KMS-11 (cell line): Measurements from ENCODE around the gene LRRC45.
"Not testable (repeated sequence)": the region's sequence is repeated elsewhere in the genome, so short reads cannot be mapped to it uniquely, and the experiment has no call there.

ENCODE experiments used
- H2AFZ ChIP-seq: fragments of 200-600 bp; sonication (generic); 2 replicates; pipeline ENCODE4 v1.6.1; 2016; ENCODE audit warnings: antibody characterized with exemption, mixed run types, low read depth
- H3K27ac ChIP-seq: fragments of 200-600 bp; sonication (generic); 2 replicates; pipeline ENCODE4 v1.6.1; 2016; ENCODE audit warnings: mild to moderate bottlenecking, mixed run types
- H3K27me3 ChIP-seq: fragments of 200-600 bp; sonication (generic); 2 replicates; pipeline ENCODE4 v1.6.1; 2017; ENCODE audit warnings: mild to moderate bottlenecking, low read depth, mixed run types, moderate library complexity; ENCODE audit not compliant: insufficient read depth
- H3K36me3 ChIP-seq: fragments of 200-600 bp; sonication (generic); 2 replicates; pipeline ENCODE4 v1.6.1; 2017; ENCODE audit warnings: mild to moderate bottlenecking, mixed run types; ENCODE audit not compliant: insufficient read depth
- H3K4me1 ChIP-seq: fragments of 200-600 bp; sonication (generic); 2 replicates; pipeline ENCODE4 v1.6.1; 2016; ENCODE audit warnings: mild to moderate bottlenecking, low read depth, mixed run types; ENCODE audit not compliant: poor library complexity, severe bottlenecking
- H3K4me2 ChIP-seq: fragments of 200-600 bp; sonication (generic); 2 replicates; pipeline ENCODE4 v1.7.0; 2016; ENCODE audit warnings: mild to moderate bottlenecking, mixed run types
- H3K4me3 ChIP-seq: fragments of 200-600 bp; sonication (generic); IDR thresholded peaks from 2 replicates; pipeline ENCODE4 v1.6.1; 2017; ENCODE audit warnings: low read depth, low read length, mixed read lengths; ENCODE audit not compliant: insufficient read depth
- H3K79me2 ChIP-seq: fragments of 200-600 bp; sonication (generic); 2 replicates; pipeline ENCODE4 v1.6.1; 2016; ENCODE audit warnings: low read depth, mixed run types; ENCODE audit not compliant: insufficient read depth
- H3K9ac ChIP-seq: fragments of 200-600 bp; sonication (generic); 2 replicates; pipeline ENCODE4 v1.6.1; 2016; ENCODE audit warnings: mild to moderate bottlenecking, mixed run types
- H4K20me1 ChIP-seq: fragments of 200-600 bp; sonication (generic); 2 replicates; pipeline ENCODE4 v1.6.1; 2016; ENCODE audit warnings: mild to moderate bottlenecking, mixed run types; ENCODE audit not compliant: insufficient read depth
- CTCF ChIP-seq: fragments of 200-600 bp; sonication (generic); conservative IDR thresholded peaks from 2 replicates; pipeline ENCODE4 v1.6.1; 2017; ENCODE audit warnings: low read depth, mild to moderate bottlenecking, antibody characterized with exemption, low read length, moderate library complexity, mixed read lengths

The LRRC45 gene

GRCh38 chr17:82035956-82036633, 13.0 kb downstream of the LRRC45 start:
- Histone ChIP-seq H3K4me3 (no peak overlapping the region), H2AFZ (no peak overlapping the region), H4K20me1 (no peaks in the 10 kb centered on the region), H3K79me2 (no peaks in the 10 kb centered on the region; the same call in 1 of the 2 replicates), H3K4me1 (peaks cover 14% of the 10 kb centered on the region), H3K27me3 (no peaks in the 10 kb centered on the region), H3K9ac (no peak overlapping the region), H3K36me3 (no peaks in the 10 kb centered on the region), H3K4me2 (peak overlapping the region; percentile 88), H3K27ac (no peak overlapping the region)
- no peak for TF ChIP-seq CTCF

GRCh38 chr17:82036634-82037091, 13.6 kb downstream of the LRRC45 start:
- peak overlapping the region; percentile 50 for H3K4me3 ChIP-seq
- peak overlapping the region; percentile 67; the same call in 1 of the 2 replicates for H3K9ac ChIP-seq
- no peaks in the 10 kb centered on the region; the same call in 1 of the 2 replicates for H3K79me2 ChIP-seq
- no peaks in the 10 kb centered on the region for H3K27me3 ChIP-seq
- peak overlapping the region; percentile 88 for H3K4me2 ChIP-seq
- peaks cover 14% of the 10 kb centered on the region for H3K4me1 ChIP-seq
- H2AFZ ChIP-seq, result peak overlapping the region; percentile 88; the same call in 1 of the 2 replicates
- no peaks in the 10 kb centered on the region for H3K36me3 ChIP-seq
- H3K27ac ChIP-seq, result peak overlapping the region; percentile 68; the same call in 1 of the 2 replicates
- H4K20me1 ChIP-seq, result no peaks in the 10 kb centered on the region
- no peak for TF ChIP-seq CTCF

GRCh38 chr17:82037092-82037888, 14.2 kb downstream of the LRRC45 start, which contains the start of gene DCXR:
DCXR (minus strand) TSS chr17:82037697; CDS start chr17:82037682, 15 bp downstream.
- TF ChIP-seq CTCF, result peak; percentile 71
- Histone ChIP-seq H3K4me1 (peaks cover 14% of the 10 kb centered on the region), H2AFZ (peak within 1 kb of the TSS; percentile 88), H3K79me2 (no peaks in the 10 kb centered on the region; the same call in 1 of the 2 replicates), H4K20me1 (no peaks in the 10 kb centered on the region), H3K27me3 (no peaks in the 10 kb centered on the region), H3K4me2 (peak within 1 kb of the TSS; percentile 88), H3K36me3 (no peaks in the 10 kb centered on the region), H3K4me3 (peak within 1 kb of the TSS; percentile 50), H3K9ac (peak within 1 kb of the TSS; percentile 67), H3K27ac (peak within 1 kb of the TSS; percentile 68)

GRCh38 chr17:82037889-82038195, 14.7 kb downstream of the LRRC45 start:
- Histone ChIP-seq H3K36me3 (no peaks in the 10 kb centered on the region), H3K4me3 (no peak overlapping the region), H3K4me1 (peaks cover 14% of the 10 kb centered on the region), H3K9ac (no peak overlapping the region), H3K79me2 (no peaks in the 10 kb centered on the region; the same call in 1 of the 2 replicates), H3K27ac (peak overlapping the region; percentile 68; the same call in 1 of the 2 replicates), H2AFZ (peak overlapping the region; percentile 88; the same call in 1 of the 2 replicates), H3K27me3 (no peaks in the 10 kb centered on the region), H4K20me1 (no peaks in the 10 kb centered on the region), H3K4me2 (peak overlapping the region; percentile 88; the same call in 1 of the 2 replicates)
- TF ChIP-seq CTCF, result no peak

- not testable (repeated sequence) for H3K4me3 ChIP-seq, H3K4me2 ChIP-seq, H4K20me1 ChIP-seq, H3K9ac ChIP-seq, H3K27ac ChIP-seq, H3K27me3 ChIP-seq, H3K79me2 ChIP-seq, H3K36me3 ChIP-seq, H2AFZ ChIP-seq
- H3K4me1 ChIP-seq, result peaks cover 14% of the 10 kb centered on the region
Measured at GRCh38 chr17:82038796-82039409, 15.8 kb downstream of the LRRC45 start.
